HG02938 (cell line): ENCODE data around the gene TMEM164.

Source experiments
- ATAC-seq: cut with Tn5 transposase; IDR thresholded peaks from one replicate; pipeline ENCODE4 v1.9.1; 2021; ENCODE audit warnings: mild to moderate bottlenecking, moderate library complexity; ENCODE audit not compliant: unreplicated experiment

TMEM164 gene

GRCh38 chrX:110159865-110160264 lies 157.0 kb downstream of the TMEM164 start:
- no peak for ATAC-seq

- no peak for ATAC-seq
These were observed 158.4 kb downstream of the TMEM164 start for GRCh38 chrX:110161361-110161686.

GRCh38 chrX:110162131-110162530 lies 159.2 kb downstream of the TMEM164 start:
- no peak for ATAC-seq

GRCh38 chrX:110162867-110163266 lies 160.0 kb downstream of the TMEM164 start:
- ATAC-seq, result no peak

- no peak for ATAC-seq
These were observed 160.6 kb downstream of the TMEM164 start for GRCh38 chrX:110163488-110163887.

GRCh38 chrX:110167952-110168451 lies 165.1 kb downstream of the TMEM164 start:
- ATAC-seq, result no peak

- ATAC-seq, result no peak
These were observed 165.7 kb downstream of the TMEM164 start for GRCh38 chrX:110168585-110168984.

- no peak for ATAC-seq
These were observed 167.1 kb downstream of the TMEM164 start for GRCh38 chrX:110170029-110170428.

- no peak for ATAC-seq
These were observed 168.5 kb downstream of the TMEM164 start for GRCh38 chrX:110171442-110171841.

GRCh38 chrX:110172215-110172614 lies 169.3 kb downstream of the TMEM164 start:
- peak; percentile 100 for ATAC-seq

- ATAC-seq, result no peak
These were observed 170.6 kb downstream of the TMEM164 start for GRCh38 chrX:110173192-110174175.

- no peak for ATAC-seq
These were observed 172.2 kb downstream of the TMEM164 start for GRCh38 chrX:110175146-110175545.

- no peak for ATAC-seq
These were observed 172.8 kb downstream of the TMEM164 start for GRCh38 chrX:110175696-110176095.

GRCh38 chrX:110178179-110178865 lies 175.4 kb downstream of the TMEM164 start:
- no peak for ATAC-seq

GRCh38 chrX:110180176-110180927 lies 177.4 kb downstream of the TMEM164 start:
- peak; percentile 24 for ATAC-seq

- peak; percentile 77 for ATAC-seq
These were observed 178.0 kb downstream of the TMEM164 start for GRCh38 chrX:110180928-110181310.

GRCh38 chrX:110181459-110182137 lies 178.7 kb downstream of the TMEM164 start:
- ATAC-seq, result no peak

- ATAC-seq, result no peak
These were observed 179.4 kb downstream of the TMEM164 start for GRCh38 chrX:110182362-110182761.

- no peak for ATAC-seq
These were observed 180.0 kb downstream of the TMEM164 start for GRCh38 chrX:110182865-110183264.

- ATAC-seq, result no peak
These were observed 180.4 kb downstream of the TMEM164 start for GRCh38 chrX:110183314-110183713.
